VCaP (cell line): ENCODE data around the gene CYTH2.

Experiments
- H3K27ac ChIP-seq: fragments of 450-650 bp; 2 replicates; pipeline ENCODE4 v1.5.1; 2017
- CTCF ChIP-seq: fragments of 450-650 bp; conservative IDR thresholded peaks from 2 replicates; pipeline ENCODE4 v1.5.1; 2017; ENCODE audit warnings: mild to moderate bottlenecking, moderate library complexity

The CYTH2 gene

GRCh38 chr19:48478339-48479256 lies 9.4 kb downstream of the CYTH2 start:
- TF ChIP-seq CTCF, result no peak
- H3K27ac ChIP-seq, result no peak overlapping the region

- no peak overlapping the region for H3K27ac ChIP-seq
- TF ChIP-seq CTCF, result no peak
These were observed 10.5 kb downstream of the CYTH2 start for GRCh38 chr19:48479686-48480085.

DNA sequence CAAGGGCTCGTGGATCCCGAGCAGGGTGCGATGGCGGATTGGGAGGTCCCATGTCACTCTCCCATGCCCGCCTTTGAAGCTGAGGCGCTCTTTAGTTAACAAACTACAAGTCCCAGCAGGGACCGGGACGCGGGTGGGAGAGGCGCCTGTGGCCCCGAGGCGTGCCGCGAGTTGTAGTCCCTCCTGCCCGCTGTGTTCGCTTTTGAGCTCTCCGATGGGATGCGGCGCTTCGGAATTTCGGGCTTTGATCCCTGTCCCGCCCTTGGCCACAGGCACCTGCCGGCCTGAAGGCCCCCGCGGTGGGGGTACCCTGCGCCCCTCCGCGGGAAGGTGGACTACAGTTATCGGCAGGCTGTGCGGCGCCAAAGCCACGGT lies 11.0 kb downstream of the CYTH2 start:
- no peak for TF ChIP-seq CTCF
- no peak overlapping the region for H3K27ac ChIP-seq

DNA sequence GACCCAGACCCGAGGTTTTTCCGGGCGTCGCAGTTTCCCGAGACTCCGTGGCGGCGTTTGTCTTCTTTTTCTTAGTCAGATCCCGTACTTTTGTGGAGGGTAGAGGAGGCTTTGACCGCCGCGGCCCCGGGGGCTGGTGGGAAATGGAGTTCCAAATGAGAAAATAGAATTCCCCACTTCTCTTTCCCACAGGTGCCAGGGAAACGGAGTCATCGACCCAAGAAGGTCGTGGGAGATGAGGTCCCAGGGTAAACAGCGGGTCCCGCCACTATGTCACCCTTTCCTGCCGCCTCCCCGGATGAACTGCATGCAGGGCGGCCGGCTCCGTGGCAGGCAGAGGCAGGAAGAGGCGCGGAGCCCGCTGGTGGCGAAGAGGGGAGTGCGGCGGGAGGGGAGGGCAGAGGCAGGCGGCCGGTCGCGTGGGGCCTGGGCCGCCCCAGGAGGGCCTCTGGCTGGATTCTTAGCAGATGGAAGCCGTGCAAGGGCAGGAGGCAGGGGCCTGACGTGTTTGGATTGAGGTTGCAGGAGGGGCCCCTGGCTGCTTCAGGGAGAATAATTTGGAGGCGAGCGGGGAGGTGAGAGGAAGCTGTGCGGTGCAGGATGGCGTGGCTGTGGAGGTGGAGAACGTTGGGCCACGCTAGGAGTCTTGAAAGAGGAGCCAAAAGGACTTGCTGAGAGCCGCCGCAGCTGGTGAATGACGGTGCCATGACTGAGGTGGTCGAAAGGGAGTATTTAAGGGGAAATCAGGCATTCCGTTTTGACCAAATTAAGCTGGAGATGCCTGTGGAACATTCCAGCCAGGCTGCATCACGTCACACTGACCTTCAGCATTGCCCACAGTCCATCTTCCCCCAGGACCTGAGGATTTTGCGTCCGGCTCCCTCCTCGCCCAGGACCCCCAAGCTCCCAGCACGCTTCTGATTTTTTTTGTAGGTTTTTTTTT lies 11.7 kb downstream of the CYTH2 start:
- TF ChIP-seq CTCF, result no peak
- H3K27ac ChIP-seq, result peak overlapping the region; percentile 50; the same call in 1 of the 2 replicates

DNA sequence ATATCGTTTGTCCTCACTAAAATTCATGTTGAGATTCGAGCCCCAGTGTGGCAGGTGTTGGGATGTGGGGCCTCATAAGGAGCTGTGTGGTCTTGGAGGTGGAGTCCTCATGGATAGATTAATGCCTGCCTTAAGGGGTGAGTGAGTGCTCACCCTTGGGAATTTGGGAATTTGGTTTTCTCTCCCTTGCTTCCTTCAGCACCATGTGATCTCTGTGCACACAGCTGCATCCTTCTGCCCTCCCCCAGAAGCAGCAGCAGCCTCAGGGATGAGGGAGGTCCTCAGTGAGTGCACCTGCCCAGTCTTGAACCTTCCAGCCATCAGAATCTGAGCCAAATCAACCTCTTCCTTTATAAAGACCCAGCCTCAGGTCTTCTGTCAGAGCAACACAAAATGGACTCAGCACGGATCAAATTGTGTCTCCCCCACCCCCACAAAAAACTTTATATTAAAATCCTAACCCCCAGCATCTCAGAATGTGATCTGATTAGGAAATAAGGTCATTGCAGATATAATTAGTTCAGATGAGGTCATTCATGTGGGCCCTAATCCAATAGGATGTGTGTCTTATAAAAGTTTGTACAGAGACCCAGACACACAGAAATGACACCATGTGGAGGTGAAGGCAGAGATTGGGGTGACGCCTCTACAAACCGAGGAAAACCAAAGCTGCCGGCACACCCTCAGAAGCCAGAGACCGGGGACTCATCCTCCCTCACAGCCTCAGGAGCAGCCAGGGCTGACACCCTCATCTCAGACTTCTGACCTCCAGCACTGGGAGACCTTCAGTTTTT lies 12.9 kb downstream of the CYTH2 start:
- H3K27ac ChIP-seq, result peak overlapping the region; percentile 50
- no peak for TF ChIP-seq CTCF

DNA sequence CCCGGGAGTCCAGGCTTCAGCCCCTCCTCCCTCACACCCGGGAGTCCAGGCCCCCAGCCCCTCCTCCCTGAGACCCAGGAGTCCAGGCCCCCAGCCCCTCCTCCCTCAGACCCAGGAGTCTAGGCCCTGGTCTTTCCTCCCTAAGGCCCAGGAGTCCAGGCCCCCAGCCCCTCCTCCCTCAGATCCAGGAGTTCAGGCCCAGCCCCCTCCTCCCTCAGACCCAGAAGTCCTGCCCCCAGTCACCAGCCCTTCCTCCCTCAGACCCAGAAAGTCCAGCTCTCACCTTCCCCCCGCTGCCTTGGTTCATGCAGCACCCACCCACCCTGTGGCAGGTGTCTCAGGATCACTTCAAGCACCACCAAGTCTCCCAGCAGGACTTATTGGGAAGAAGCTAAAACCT lies 14.1 kb downstream of the CYTH2 start:
- H3K27ac ChIP-seq, result no peak overlapping the region
- TF ChIP-seq CTCF, result no peak
